HG03196 (cell line): ENCODE measurements around the gene CGN.
A peak's percentile ranks its signal among the peaks of the same experiment; 100 is the strongest.
"Not testable (repeated sequence)": the region's sequence is repeated elsewhere in the genome, so short reads cannot be mapped to it uniquely, and the experiment has no call there.

Experiments used
- ATAC-seq: cut with Tn5 transposase; IDR thresholded peaks from one replicate; pipeline ENCODE4 v1.9.1; 2021; ENCODE audit not compliant: unreplicated experiment

The CGN gene

DNA sequence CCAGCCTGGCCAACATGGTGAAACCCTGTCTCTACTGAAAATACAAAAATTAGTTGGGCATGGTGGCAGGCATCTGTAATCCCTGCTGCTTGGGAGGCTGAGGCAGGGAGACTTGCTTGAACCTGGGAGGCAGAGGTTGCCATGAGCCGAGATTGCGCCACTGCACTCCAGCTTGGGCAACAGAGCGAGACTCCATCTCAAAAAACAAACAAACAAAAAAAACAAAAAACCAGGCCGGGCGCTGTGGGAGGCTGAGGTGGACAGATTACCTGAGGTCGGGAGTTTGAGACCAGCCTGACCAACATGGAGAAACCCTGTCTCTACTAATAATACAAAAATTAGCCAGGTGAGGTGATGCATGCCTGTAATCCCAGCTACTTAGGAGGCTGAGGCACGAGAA lies 11.2 kb downstream of the CGN start:
- not testable (repeated sequence) for ATAC-seq

DNA sequence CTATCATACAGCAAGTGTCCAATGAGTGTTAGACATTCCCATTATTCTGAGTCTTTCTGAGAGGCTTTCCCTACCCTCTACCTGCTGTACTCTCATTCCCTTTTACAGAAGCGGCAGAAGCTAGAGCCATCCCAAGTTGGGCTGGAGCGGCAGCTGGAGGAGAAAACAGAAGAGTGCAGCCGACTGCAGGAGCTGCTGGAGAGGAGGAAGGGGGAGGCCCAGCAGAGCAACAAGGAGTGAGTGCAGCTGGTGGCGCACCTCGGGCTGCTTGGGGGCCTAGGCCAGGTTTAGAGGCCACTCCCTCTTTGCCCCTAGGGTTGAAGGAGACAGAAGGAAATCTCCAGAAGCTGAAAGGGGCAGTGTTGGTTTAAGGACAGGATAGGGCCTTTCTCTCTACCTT lies 12.1 kb downstream of the CGN start:
- ATAC-seq, result no peak

DNA sequence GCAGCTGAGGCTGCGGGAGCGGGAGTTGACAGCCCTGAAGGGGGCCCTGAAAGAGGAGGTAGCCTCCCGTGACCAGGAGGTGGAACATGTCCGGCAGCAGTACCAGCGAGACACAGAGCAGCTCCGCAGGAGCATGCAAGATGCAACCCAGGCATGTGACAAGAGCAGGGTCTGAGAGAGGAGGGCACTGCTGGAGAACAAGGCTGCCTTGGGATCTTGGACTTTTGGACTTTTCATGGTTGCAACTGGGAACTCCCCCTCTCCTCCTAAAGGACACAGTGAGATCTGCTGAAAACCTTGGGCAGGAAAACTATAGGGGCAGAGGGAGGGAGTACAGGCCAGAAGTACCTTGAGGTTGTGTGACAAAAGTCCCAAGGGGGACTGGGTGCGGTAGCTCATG lies 13.5 kb downstream of the CGN start:
- ATAC-seq, result no peak

DNA sequence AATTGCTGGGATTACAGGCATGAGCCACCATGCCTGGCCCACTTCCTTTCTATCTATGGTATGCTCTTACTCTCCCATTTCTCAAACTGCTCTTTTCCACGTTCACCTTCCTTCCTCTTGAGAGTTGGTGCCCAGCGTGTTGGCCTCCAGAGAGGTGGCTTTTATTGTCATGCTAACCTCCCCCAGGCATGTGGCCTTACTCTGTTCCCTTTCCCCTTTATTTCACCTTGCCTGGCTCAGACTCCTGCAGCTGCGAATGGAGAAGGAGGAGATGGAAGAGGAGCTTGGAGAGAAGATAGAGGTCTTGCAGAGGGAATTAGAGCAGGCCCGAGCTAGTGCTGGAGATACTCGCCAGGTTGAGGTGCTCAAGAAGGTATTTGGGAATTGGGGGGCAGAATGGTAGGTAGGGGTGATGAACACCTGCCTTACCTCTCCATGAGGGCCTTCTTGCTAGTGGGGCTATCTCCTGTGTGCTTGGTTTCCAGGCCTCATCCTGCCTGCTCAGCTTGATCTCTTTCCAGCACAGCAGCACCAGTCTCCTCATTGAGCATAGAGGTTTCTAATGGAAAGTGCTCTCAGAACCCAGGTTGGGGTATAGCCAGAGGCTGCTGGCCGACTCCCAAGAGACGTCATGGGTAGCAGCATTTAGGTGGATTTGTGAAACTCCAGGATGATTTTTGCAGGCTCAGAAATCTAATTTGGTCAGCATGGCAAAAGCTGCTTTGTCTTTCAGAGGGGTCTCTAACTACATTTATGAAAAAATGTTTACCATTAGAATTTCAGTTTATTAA lies 15.7 kb downstream of the CGN start:
- ATAC-seq, result no peak

DNA sequence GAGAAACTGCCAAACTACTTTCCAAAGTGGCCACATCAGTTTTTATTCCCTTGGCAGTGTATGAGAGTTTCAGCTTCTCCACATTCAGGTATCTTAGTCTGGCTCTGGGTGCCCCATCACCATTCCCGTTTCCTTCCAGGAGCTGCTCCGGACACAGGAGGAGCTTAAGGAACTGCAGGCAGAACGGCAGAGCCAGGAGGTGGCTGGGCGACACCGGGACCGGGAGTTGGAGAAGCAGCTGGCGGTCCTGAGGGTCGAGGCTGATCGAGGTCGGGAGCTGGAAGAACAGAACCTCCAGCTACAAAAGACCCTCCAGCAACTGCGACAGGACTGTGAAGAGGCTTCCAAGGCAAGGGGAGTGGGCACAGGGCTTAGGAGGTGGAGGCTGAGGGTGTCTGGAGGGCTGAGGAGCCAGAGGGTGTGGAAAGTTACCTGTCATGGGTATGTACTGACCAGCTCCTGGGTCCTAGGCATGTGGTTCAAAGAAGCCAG lies 18.1 kb downstream of the CGN start:
- no peak for ATAC-seq

DNA sequence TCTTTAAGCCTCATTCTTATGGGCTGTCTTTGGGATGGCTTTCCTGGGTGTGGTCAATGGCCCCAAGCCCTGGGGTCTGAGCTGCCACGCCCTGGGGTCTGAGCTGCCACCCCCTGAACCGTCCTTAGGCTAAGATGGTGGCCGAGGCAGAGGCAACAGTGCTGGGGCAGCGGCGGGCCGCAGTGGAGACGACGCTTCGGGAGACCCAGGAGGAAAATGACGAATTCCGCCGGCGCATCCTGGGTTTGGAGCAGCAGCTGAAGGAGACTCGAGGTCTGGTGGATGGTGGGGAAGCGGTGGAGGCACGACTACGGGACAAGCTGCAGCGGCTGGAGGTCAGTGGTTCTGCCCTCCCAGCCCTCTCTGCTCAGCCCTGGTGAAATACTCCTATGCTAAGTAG lies 18.6 kb downstream of the CGN start:
- ATAC-seq, result no peak

DNA sequence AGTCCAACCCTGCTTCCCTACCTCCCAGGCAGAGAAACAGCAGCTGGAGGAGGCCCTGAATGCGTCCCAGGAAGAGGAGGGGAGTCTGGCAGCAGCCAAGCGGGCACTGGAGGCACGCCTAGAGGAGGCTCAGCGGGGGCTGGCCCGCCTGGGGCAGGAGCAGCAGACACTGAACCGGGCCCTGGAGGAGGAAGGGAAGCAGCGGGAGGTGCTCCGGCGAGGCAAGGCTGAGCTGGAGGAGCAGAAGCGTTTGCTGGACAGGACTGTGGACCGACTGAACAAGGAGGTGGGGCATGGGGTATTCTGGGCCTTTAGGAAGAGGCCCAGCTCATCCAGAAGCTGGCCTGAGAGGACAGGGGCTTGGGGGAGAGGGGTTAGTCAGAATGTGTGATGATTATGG lies 19.3 kb downstream of the CGN start:
- ATAC-seq, result no peak

DNA sequence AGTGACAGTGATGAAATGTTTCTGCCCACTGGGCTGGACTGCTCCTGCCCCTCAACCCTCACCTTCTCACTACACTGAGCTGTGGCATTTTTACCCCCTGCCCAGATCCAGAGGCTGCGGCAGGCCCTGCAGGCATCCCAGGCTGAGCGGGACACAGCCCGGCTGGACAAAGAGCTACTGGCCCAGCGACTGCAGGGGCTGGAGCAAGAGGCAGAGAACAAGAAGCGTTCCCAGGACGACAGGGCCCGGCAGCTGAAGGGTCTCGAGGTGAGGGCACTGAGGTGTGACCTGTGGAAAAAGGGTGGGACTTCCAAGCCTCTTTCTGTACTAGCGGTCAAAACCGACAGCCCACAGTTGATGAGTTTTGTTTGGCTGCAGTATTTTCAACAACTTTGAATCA lies 22.7 kb downstream of the CGN start:
- no peak for ATAC-seq

DNA sequence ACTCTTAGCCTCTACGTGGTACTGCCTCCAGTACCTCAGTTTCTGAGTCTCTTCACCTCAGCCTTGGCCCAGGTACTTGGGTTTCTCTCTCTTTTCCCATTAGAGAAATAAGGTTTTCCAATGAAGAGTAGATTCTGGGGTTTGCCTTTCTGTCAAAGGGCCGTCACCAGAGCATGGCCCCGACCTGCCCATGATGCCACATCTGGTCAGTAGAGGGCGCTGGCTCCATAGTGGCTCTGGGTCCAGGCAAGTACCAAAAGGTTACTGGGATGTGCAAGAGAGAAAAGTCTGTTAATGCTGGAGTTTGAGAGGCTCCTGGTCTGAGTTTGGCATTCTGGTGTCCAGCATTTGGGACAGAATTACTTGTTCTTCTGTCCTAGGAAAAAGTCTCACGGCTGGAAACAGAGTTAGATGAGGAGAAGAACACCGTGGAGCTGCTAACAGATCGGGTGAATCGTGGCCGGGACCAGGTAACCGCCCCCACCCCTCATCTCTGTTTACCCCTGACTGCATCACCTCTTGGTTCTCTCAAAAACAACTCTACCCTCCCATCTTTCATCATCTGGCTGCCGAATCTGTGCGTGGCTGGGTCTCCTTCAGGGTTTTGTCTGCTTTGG lies 23.6 kb downstream of the CGN start:
- ATAC-seq, result no peak

DNA sequence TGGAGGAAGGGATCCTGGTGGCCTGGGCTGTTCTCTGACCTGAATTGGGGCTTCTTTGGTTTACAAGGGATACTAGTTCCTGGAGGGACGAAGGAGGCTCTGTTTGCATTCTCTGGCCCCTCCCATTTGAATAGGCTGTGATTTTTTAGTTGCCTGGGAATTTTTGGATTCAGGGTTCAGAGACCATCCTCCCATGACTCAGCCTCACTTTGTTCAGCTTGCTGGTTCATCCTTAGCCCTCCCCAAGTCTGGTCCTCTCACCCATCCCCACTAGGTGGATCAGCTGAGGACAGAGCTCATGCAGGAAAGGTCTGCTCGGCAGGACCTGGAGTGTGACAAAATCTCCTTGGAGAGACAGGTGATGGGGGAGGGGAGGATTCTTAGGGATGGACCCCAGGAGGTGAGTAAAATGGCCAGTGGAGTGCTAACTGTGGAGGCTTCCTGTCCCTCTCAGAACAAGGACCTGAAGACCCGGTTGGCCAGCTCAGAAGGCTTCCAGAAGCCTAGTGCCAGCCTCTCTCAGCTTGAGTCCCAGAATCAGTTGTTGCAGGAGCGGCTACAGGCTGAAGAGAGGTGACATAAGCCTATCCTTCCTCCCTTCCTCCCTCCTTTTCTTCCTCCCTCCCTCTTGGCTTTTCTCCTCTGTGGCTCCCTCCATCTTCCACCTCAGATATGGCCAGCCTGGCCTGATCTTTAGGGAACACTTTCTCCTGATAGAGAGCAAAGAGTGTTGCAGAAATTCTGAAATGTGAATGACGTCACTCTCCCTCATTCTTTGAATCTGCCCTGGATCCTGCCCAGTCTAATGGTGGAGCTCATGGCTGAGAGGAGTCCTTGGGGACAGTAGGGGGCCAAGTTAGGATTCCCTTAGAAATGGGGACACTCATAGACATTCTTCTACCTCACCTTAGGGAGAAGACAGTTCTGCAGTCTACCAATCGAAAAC lies 24.4 kb downstream of the CGN start:
- ATAC-seq, result no peak

DNA sequence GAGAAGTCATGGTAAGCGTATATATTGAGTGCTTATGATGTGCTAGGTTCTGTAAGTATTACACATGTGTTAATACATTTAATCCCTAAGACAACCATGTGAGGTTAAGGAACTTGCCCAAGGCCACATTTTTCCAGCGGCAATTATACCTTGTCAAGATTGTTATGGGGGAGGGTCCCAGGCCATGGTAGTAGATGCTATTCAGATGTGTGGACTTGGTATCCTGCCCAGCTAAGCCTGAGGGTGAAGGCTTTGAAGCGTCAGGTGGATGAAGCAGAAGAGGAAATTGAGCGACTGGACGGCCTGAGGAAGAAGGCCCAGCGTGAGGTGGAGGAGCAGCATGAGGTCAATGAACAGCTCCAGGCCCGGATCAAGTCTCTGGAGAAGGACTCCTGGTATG lies 25.3 kb downstream of the CGN start:
- ATAC-seq, result no peak

DNA sequence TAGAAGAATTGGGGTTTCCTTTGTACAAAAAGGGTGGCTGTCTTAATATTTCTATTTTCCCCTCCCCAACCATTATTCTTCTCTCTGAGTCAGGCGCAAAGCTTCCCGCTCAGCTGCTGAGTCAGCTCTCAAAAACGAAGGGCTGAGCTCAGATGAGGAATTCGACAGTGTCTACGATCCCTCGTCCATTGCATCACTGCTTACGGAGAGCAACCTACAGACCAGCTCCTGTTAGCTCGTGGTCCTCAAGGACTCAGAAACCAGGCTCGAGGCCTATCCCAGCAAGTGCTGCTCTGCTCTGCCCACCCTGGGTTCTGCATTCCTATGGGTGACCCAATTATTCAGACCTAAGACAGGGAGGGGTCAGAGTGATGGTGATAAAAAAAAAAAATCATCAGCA lies 25.9 kb downstream of the CGN start:
- ATAC-seq, result no peak

DNA sequence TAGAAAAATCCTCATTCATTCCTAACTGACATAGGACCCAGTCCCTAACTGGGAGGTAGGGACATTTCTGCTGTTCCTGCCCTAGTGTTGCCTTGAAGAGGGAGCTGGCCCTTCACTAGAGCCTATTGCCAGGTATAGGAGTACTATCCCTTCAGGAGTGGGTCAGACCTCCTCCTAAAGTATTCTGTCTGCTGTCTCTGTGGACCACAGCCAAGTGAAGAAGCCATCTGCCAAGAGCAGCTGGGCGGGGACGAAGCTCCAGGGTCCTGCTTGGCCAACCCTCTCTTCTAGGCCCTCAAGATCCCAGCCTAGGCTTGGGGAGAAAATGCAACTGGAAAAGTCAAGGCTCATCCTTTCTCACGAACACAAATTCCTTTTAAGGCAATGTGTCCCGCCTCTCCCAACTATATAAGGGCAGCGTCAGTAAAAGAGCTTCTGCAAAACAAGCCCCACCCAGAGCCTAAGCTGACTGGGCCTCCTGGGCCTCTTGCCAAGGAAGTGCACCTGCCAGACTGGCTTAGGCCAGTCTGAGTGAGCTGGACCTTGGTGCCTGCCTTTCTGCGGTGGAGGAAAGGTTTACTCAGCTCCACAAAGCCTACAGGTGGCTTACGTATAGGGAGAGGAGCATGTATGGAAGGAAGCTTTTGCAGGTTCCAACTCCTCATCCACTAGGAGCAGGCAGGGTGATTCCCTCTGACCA lies 28.3 kb downstream of the CGN start:
- ATAC-seq, result peak; percentile 38

DNA sequence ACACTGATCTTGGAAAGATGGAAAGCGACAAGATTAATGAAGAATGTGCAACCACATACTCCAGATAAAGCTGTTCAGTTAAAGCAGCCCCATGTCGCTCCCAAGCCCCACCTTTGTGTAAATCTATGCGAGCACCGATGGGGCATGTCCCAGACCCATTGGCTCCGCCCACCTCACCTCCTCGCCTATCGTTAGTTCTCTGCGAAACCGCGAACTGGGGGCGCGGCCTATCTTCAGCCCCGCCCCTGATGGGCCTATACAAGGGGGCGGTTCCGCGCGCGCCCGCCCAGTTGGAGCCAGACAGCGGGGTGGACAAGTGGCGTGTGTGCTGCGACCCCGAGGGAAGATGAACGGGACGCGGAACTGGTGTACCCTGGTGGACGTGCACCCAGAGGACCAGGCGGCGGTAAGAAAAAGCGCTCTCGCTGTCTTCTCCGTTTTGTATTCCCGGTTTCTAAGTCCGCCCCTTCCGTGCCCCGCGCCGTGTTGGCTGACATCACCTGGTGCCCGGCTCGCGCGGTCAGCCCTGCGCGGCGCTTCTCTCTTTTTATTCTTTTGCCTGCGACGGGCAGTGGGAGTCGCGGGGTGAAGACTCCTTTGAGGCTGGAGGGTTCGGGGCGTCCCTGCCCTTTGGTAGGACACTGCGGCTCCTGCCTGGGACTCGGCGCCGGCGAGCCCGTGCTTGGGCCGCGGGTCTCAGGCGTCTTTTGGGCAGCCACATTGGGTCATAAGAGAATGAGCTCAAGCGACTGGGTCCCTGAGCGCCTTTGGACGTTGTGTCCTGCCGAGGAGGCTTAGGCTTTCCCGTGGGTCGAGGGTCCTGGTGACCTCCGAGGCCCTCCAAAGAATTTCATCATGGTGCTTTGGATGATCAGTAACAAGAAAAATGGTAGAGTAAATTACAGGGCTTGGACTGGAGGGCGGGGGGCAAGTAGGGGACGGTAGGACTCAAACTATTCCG lies 29.1 kb downstream of the CGN start, which contains the start of gene TUFT1:
TUFT1 (plus strand) TSS at position 289 of the 961 bp plus-strand sequence; CDS start at position 347, 58 bp downstream.
- ATAC-seq, result peak; percentile 76

DNA sequence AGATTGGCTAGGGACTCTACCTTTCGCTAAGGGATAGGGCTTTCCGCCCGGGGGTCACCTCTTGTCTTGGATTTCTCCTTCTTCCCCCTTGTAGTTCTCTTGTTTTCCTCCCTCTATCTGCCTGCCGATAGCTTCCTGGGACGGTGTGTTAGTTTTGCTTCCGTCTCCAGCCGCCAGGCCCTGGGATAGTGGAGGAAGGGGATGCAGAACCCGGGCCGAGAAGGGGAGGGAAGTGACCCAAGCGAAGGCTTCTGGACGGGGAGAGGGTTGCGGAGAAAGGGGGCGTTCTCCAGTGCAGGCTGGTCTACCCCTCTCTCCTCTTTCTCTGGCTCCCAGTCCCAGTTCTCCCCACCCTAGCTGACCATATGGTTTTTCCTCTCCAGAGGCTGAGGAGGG lies 29.8 kb downstream of the CGN start:
- ATAC-seq, result no peak

DNA sequence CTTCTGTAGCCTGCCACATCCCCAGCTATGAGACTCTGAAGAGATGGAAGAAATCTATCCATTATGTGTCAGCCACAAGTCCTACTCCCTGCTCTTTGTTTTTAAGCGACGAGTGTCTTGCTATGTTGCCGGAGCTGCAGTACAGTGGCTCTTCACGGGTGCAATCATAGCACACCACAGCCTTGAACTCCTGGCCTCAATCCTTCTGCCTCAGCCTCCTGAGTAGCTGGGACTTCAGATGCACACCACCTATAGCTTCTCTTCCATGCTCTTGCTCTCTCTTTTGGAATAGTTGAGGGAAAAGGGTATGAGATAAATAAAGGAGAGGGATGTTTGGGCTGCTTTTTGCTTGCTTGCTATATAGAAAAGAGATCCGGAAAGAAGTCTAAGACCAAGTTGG lies 30.6 kb downstream of the CGN start:
- no peak for ATAC-seq

DNA sequence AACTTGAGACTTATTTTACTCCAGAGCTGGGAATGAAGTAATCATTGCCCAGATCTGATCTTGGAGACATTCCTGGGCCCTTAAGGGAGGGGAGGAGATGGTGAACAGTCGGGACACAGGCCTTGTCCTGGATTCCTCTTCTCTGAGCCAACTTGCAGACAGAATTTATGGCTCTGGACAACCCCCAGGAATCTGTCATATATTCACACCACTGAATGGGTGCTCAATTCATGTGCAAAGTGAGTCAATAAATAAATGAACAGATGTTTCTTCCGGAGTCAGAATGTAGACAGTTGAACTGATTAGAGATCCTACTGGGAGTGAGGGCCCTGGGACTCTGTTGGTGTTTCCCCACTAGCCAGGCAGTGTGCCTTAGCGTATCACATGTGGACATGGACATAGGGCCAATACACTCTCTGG lies 31.5 kb downstream of the CGN start:
- no peak for ATAC-seq

DNA sequence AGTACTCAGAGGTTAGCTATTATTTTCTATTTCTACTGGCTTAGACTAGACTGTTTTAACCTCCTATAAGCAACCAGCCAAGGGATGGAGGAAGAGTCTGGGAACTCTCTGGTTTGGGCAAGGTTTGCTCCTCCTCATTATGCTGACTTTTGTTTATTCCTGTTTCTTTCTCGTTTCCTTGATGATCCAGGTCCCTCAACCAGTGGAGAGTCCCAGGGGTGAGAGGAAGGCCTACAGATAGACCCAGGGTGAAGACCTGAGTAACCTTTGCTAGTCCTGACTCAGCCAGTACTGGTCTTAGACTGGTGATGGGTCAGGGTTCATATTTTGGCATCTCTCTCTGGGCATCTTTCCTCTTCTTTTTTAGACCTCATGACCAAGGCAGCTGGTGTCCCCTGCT lies 34.4 kb downstream of the CGN start:
- no peak for ATAC-seq

DNA sequence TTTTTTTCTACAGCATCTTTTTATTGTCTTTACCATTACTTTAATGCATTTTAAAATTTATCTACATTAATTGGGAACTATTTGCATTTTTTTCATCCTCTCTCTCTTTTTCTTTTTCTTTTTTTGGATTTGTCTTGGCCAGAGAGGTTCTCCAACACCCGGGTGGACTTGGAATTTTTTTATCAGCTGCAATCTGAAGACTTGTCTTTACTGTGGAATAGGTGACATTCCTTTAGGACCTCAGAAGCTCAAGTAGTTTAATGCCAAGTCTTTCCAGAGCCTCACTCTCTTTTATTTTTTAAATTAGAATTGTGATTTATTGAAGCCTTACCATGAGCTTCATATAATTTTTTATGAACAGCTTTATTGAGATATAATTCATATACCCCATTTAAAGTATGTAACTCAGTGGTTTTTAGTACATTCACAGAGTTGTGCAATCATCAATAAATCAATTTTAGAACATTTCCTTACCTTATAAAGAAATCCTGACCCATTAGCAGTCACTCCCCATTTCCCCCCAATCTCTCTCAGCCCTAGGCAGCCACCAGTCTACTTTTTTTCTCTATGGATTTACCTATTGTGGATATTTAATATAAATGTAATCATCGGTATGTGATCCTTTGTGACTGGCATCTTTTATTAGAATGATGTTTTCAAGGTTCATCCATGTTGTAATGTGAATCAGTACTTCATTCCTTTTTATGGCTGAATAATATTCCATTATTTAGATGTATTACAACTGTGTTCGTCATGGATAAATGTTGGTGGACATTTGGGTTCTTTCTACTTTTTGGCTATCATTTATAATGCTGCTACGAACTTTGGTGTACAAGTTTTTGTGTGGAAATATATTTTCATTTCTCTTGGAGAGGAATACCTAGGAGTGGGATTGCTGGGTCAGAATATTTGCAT lies 35.1 kb downstream of the CGN start:
- no peak for ATAC-seq
